HG03439 (cell line): ENCODE results near the gene RANBP10.

ENCODE experiments used
- ATAC-seq: cut with Tn5 transposase; IDR thresholded peaks from one replicate; pipeline ENCODE4 v1.9.1; 2021; ENCODE audit warnings: mild to moderate bottlenecking, moderate library complexity; ENCODE audit not compliant: unreplicated experiment

Gene RANBP10

DNA sequence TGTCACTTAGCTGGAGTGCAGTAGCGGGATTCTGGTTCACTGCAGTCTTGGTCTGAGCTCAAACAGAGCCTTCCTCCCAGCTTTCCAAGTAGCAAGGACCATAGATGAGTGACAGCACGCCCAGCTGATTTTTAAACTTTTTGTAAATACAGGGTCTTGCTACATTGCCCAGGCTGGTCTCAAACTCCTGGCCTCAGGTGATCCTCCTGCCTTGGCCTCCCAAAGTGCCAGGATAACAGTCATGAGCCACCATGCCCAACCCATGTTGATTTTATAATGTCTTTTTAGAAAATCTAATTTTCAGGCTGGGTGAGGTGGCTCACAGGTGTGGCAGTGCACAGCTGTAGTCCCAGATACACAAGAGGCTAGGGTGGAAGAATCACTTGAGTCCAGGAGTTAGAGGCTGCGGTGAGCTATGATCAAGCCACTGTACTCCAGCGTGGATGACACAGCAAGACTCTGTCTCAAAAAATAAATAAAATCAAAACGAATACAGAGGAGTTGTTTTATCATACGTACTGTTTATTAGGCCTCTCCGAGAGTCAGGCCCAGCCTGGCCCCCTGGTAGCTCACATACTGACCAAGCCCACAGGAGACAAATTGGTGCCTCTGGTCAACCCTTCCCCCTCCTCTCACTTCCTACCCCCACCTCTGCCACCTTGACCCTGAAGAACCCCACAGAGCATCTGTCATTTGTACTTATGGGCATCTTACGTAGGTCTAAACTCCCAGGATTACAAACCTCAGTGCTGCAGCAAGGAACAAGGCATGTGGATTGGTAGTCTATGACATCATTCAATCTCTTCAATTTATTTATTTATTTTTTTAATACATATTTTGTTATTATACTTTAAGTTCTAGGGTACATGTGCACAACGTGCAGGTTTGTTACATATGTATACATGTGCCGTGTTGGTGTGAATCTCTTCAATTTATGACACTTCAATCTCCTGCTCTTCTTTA is 126.1 kb downstream of the RANBP10 start:
- no peak for ATAC-seq

- ATAC-seq = no peak
These were observed 127.9 kb downstream of the RANBP10 start for GRCh38 chr16:67678354-67679023.

DNA sequence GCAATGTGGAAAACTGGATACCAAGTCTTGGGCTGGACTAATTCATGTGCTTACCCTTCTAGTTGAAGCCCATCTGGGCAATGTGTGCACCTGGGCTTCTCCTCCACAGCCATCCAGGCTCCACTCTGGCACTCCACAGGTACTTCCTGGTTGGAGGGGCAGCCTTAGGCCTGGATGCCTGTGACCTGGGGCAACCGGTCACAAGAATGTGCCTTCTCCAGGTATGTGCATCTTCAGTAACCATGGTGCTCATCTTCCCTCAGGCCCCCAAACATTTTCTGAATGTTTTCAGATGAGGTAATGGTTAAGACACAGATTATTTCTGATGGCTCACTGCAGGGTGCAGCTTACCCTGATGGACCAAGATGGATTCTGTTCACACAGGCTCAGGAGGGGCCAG is 128.6 kb downstream of the RANBP10 start:
- no peak for ATAC-seq

- ATAC-seq = no peak
These were observed 129.4 kb downstream of the RANBP10 start for GRCh38 chr16:67676939-67677338.

DNA sequence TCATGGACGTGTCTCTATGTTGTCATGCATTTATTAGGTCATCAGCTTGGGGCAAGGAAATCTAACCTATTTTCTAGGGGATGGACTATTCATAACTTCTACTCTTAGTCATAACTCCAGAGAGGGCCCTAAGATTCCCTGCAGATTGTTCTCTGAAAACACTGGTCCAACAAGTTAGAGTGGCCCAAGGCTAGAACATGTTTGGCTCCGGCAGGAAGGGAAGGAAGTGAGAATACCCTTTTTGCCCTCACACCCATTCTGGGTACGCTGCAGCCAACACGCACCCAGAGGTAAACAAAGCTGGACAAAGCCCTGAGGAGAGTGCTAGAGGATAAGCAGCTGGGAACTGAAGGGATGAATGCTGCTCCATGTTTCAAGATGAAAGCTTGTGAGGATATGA is 129.8 kb downstream of the RANBP10 start:
- ATAC-seq = no peak

- no peak for ATAC-seq
These were observed 130.4 kb downstream of the RANBP10 start for GRCh38 chr16:67675999-67676398.

GRCh38 chr16:67675579-67675935 is 130.8 kb downstream of the RANBP10 start:
- no peak for ATAC-seq

- no peak for ATAC-seq
These were observed 131.3 kb downstream of the RANBP10 start for GRCh38 chr16:67674851-67675578.

- ATAC-seq = no peak
These were observed 132.4 kb downstream of the RANBP10 start for GRCh38 chr16:67673712-67674580.
